Right ventricle myocardium inferior (tissue), 1 donor: ENCODE measurements around the gene RMDN3. TPM values are rescaled to one million over a fixed set of nuclear protein-coding genes. Genes with fewer than 3 reads are reported as not detected.

ENCODE experiments used
- ATAC-seq: fragments of 200-7000 bp; cut with Tn5 transposase; one replicate; pipeline ENCODE4 v1.9.1; 2020; ENCODE audit warnings: mild to moderate bottlenecking, moderate library complexity
- DNase-seq: peaks from one replicate; pipeline ENCODE4 v3.0.0; 2021; ENCODE audit errors: missing footprints
- intact Hi-C: fragments of 100-400 bp; cut with DNase I; formaldehyde crosslinking; loops from one replicate; pipeline ENCODE4 v1.11.0; 2022
- total RNA-seq: library from RNA; stranded (reverse); fragmentation: NEBNext Ultra II Directional; extraction: Animal tissue kit (Norgen Biotek cat#: 25700); gene quantifications from one replicate; pipeline ENCODE4 v1.2.1, GENCODE V29; 2021
- donor health status: DM: no; HTN: yes; CAD: no; lungs with severe emphysema.

RMDN3 gene
- total RNA-seq, 1 donor from 2014 or later, result 19.1 TPM

DNA sequence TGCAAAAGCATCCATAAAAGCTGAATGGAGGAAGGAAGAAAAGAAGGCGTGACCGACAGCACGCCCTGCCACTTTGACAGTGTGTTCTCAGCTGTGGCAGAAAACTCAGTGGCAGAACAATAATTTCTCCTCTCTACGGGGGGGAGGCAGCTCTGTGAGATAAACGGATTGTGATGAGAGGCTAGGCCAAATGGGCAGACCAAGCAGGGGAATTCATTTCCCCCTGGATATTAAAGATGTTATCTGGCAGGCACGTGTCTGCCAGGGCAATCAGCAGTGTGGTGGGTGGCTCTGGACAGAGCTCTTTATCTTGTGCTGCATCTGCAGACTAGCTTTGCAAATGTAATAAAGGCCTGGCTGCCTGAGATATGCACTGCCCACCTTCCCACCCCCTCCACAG lies 1.9 kb upstream of the RMDN3 start:
- ATAC-seq (no peak), DNase-seq (no peak)
- intact Hi-C loops, result loop anchor here (10.0 kb wide), 1 partner anchor 242 kb away; no protein-coding TSS in a partner anchor

DNA sequence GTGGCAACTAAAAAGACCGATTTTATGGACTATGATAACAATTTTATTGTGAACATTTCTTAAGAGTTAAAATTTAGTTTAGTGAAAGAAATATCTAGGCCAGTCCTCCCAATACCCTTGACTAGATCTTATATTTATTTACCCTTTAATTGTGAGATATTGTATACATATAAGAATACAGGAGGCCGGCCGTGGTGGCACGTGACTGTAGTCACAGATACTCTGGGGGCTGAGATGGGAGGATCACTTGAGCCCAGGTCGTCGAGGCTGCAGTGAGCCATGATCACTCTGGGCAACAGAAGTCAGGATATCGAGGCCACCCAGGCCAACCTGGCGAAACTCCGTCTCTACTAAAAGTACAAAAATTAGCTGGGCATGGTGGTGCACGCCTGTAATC lies 756 bp upstream of the RMDN3 start:
- intact Hi-C loops, result loop anchor here (1.0 to 10.0 kb wide), 2 partner anchors 51 to 241 kb away; partner anchors contain the start of genes DNAJC17 and ZFYVE19
- no peak for ATAC-seq
- DNase-seq, result no peak

DNA sequence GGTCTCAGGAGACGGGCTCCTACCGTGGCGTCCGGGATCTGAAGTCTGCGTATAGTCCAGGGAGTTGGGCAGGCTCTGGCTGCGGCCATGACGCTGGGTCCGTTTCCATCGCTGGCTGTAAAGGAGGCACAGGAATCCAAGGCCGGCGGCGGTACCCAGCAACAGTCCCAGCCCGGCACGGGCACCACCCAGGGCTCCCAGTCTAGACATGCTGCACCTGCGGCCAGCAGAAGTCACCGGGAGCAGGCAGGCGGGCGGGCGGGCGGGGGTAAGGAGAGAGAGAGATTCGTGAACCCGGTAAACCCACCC lies 526 bp downstream of the RMDN3 start:
- intact Hi-C loops, result loop anchor here (1.0 to 10.0 kb wide), 2 partner anchors 59 to 240 kb away; partner anchors contain the start of gene RAD51
- DNase-seq (no peak), ATAC-seq (peak; percentile 21)

DNA sequence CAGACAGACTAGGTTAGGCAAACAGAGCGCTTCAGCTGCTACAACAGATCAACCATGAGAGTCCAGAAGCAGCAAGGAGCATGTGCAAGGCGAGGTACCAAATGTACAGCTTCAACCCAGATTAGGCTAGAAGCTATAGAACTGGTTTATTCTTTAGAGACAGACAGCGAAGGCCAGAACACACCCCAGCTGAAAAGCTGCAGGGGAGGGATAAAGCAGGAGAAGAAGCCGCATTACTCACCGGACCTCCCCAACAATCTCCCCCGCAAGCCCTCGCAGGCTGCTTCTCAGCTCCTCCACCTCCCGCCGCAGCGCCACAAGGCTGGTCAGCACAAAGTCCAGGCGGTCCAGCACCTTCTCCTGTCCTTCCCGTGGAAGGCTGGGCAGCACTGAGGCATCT lies 3.3 kb downstream of the RMDN3 start:
- DNase-seq (no peak), ATAC-seq (no peak)
- intact Hi-C loops, result loop anchor here (10.0 kb wide), 1 partner anchor 237 kb away; no protein-coding TSS in a partner anchor

DNA sequence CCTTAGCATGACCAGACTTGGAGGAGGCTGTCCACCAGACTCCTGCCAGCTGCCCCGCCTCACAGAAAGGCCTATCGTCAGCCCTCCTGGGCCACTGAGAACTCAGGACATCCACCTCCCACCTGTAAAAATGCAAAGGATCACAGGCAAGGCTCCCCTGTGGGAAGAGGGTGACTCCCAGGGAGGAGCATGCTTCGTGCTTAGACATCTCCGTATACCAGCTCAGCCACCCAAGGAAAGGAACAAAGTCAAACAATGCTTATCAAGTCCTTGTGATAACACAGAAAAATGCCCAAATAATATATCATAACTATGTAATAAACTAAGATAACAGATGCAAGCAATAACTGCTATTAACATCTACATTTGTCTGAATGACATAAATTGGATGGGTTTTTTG lies 4.2 kb downstream of the RMDN3 start:
- intact Hi-C loops, result loop anchor here (10.0 kb wide), 1 partner anchor 236 kb away; no protein-coding TSS in a partner anchor
- no peak for DNase-seq
- no peak for ATAC-seq

DNA sequence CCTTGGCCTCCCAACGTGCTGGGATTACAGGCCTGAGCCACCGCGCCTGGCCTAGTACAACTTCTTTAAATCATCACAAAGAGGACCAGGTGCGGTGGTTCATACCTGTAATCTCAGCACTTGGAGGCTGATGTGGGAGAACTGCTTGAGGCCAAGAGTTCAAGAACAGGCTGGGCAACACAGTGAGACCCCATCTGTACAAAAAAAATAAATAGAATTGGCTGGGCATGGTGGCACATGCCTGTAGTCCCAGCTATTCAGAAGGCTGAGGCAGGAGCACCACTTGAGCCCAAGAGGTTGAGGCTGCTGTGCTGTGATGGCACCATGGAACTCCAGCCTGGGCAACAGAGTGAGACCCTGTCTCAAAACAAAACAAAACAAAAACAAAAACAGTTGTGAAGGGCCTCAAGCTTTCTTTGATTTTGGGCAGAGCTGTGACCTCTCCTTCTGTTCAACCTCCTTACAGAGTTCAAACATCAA lies 5.9 kb downstream of the RMDN3 start:
- ATAC-seq (no peak), DNase-seq (no peak)

DNA sequence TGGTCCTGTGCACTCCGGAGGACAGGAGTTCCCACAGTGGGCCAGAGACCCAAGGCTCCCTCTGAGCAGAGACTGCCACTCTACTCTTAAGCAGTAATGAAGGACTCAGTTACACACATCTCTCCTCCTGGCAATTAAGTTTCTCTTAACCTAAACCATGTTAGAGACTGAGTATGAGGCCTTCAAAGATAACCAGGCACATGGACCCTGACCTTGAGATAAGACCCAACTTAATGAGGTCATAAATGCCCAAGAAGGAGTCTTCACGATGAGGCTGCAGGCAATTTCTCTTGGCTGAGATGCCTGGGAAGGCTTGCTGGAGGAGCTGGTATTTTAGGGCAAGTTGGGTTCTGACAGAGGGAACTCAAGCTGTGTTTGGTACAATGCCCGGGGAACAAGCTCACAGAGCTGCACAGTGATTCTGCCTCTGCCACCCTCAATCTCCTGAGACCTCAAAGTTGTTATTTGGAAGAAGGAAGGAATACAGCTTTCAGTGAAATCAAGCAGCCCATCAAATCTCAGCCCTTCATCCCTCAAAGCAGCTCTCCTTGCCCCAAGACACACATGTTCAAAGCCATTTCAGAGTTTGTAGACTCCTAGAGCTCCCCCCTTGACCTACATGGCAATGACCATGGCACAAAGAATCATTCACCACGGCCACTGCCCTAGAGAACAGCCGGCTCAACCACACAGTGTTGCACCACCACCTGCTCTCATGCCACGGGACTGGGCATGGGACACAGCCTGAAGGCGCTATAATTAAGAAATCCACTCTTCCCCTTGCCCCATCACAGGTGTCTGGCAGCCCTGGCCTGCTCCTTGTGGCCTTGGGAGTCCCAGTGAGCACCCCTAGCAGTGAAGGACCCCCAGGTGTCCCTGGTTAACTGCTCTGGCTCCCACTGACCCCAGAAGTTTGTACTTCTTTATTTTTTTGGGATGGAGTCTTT lies 7.1 kb downstream of the RMDN3 start:
- ATAC-seq, result no peak
- intact Hi-C loops, result no loop called here
- no peak for DNase-seq

More for the DNA sequence above, 5.9 kb downstream of the RMDN3 start:
- intact Hi-C loops, result no loop called here

DNA sequence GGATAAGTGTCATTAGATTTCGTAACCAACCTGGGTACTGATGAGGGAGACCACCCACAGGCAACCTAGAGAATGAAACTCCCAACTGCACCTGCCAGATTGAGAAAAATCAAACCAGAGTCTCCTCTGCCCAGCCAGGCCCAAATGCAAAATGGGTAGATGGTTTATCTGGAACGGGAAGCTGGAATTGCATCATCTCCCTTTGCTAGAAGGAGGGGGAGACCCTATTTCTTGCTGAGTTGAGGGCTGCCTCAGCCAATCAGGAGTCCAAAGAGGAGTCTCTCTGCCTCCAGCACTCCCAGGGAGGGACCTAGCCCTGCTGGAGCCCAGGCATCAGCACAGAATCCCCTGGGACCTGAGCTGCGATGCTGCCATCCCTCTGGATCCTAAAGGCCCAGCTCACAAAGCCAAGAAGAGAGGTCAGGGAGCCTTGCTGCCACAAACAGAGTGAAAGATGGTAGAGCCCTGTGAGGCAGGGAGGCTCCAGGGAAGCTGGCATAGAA lies 8.1 kb downstream of the RMDN3 start:
- intact Hi-C loops, result no loop called here
- DNase-seq (no peak), ATAC-seq (peak; percentile 40)

DNA sequence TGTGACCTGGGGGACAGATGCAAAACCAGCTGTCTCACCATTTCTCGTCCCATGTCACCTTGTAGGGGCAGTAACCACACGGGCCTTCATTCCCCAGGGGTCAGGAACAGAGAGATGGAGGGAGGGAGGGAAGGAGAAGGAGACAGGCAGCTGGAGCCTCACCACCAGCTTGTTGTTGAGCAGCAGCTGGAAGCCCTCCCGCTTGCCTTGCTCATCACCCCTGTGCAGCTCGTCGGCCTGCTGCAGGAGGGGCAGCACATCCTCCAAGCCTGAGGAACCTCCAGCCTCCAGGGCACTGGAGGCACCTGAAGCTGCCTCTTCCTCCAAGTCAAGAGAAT lies 10.3 kb downstream of the RMDN3 start:
- ATAC-seq (no peak), DNase-seq (no peak)
- intact Hi-C loops, result no loop called here

DNA sequence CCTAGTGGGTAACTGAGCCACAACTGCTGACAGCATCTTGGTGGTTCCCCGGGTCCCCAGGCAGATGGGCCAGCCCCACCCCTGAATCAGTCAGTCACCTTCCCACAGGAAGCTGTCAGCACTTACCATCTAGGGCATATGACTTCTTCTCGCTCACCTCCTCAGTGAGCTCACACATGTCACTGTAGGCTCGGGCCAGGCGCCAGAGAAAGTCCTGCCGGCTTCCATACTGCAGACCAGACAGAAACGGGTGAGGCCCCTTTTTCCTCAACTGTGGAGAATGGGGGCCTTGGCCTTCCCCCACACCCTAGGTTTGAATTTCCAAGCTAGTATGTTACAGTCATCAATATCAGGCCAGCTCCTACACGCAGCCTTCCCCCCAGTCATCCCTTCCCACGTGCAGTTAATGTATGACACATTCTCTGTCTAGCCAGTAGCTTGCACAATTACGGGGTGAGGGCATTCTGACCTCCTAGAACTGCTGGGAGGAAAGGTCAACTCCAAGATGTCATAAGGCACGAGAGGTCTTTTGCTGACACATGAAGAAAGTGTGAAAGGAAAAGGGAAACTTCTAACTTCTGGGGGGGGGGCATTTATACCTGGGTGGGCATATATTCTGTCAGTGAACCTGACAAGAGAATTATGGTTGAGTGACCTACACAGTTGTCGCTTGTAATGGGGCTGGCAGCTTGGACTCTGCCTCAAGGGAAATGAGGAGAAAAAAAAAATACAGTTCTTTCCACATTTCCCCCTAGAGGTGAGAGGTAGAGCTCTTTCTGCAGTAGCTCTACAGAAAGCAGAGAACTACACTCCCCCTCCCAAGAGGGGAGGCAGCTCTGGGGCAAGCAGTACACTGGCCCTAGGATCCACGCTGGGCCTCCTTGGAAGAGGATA lies 10.9 kb downstream of the RMDN3 start:
- intact Hi-C loops, result no loop called here
- DNase-seq (no peak), ATAC-seq (peak; percentile 42)

DNA sequence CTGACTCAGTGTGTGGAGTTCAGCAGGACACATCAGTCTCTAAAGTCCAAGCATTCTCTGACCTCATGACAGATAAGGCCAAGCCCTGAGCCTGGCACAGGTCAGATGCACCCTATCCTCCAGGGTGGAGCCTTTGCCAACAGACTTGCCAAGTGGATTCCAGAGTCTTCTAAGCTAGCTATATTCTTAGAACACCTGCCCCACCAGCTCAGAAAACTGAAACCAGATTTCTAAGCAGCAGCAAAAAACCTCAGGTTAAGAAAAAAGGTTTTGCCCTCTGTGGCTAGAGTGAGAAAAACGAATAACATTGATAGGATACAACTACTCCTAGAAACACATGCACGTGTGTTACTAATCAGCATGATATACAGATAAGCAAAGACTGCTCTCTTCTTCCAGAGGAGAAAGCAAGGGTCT lies 11.6 kb downstream of the RMDN3 start:
- intact Hi-C loops, result no loop called here
- ATAC-seq, result no peak

DNA sequence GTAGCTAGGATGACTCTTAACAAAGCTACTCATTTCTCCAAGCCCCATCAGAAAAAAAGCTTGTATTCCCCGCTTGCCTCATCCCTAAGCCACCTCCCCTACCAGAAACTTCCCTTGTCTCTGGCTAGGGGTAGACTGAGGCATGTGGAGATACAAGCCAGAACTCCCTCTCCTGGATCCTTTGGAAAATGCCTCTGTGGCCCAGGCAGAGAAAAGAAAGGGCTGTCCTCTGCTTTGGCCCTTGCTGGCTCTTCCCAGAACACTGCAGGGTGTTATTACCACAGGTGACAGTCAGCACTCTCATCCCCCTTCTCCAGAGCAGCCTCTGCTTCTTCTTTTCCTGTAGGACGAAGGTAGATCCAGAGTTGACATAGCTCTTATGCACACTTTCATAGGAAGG lies 15.2 kb downstream of the RMDN3 start:
- intact Hi-C loops, result no loop called here

More for the DNA sequence above, 11.6 kb downstream of the RMDN3 start:
- DNase-seq, result no peak

DNA sequence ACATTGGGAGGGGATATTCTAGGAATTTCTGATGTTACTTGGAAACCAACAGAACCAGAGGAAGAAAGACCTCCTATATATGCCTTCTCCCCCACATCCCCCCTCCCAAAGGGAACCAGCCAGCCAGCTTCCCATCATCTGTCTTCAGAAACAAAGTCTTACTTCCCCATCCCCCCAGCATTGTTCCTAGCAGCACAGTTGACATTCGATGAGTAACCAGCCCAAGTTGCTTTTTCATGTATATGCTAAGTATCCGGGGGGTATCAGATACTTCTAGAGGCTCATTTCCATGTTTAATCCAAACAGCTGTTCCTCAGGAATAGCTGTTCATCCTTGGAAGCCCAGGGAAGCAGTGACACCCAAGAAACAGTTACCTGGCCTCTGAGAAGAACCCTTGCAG lies 16.0 kb downstream of the RMDN3 start:
- no peak for DNase-seq
- no peak for ATAC-seq
- intact Hi-C loops, result no loop called here

More for the DNA sequence above, 15.2 kb downstream of the RMDN3 start:
- ATAC-seq (no peak), DNase-seq (no peak)

DNA sequence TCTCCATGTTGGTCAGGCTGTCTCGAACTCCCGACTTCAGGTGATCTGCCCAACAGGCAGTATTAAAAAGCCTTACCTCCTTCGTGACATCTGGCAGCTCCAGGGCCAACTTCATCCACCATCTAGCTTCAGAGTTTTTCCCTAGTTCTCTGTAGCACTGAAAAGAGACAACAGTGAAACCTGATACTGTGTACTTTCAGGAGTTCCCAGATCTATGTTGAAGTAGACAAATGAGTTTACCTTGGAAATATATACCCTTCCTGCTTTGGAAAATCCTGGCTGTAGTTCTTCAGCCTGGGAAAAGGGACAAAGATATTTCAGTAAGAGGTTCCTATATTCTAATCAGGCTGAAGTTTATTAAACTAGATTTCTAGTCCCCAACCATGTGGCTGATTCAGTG lies 18.0 kb downstream of the RMDN3 start:
- intact Hi-C loops, result no loop called here
- DNase-seq, result no peak
- ATAC-seq, result no peak

DNA sequence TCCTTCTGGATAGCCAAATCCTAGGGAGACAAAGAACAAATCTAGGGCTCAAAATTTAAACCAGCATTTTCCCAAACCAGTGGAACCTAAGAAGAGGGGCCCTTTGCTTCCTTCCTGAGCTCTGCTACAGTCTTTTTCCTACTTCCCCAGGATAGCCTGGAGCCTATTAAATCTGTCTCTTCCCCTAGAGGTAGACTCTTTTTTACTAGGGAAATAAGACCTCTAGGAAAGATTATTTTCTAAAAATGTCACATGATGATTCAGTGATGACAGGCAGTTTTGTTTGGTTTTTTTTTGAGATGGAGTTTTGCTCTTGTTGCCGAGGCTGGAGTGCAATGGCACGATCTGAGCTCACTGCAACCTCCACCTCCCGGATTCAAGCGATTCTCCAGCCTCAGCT lies 18.5 kb downstream of the RMDN3 start:
- DNase-seq (no peak), ATAC-seq (no peak)
- intact Hi-C loops, result no loop called here

DNA sequence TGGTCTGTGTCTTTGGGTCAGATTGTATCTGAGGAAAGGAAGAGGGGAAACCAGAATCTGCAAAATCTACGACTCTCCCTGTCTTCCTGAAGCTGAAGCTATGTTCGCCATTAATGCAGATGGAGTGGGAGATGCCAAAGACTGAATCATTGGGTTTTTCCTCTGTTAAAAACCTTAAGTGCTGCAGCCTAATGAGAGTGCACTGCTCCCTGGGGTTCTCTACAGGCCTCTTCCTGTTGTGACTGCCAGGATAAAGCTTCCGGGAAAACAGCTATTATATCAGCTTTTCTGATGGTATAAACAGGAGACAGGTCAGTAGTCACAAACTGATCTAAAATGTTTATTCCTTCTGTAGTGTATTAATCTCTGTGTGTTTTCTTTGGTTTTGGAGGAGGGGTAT lies 24.0 kb downstream of the RMDN3 start:
- intact Hi-C loops, result no loop called here
- no peak for DNase-seq
- ATAC-seq, result no peak

DNA sequence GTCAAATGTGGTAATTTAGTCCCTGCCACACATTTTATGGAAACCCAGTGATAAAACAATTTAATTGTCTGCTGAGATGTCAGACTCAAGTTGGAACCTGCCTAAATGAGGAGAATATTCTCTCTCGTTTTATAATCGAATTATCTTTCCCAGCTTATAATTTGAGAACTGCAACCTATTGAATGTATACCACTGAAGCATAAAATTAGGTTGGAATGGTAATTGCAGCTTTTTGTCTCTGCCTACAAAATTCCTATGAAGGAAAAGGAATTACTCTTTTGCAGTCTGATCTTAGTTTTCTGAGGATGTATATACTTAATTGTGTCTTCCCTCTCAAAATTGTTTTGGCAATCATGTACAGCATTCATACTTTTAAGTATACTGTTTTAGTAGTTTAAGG lies 31.1 kb downstream of the RMDN3 start:
- ATAC-seq (no peak), DNase-seq (no peak)
- intact Hi-C loops, result no loop called here

DNA sequence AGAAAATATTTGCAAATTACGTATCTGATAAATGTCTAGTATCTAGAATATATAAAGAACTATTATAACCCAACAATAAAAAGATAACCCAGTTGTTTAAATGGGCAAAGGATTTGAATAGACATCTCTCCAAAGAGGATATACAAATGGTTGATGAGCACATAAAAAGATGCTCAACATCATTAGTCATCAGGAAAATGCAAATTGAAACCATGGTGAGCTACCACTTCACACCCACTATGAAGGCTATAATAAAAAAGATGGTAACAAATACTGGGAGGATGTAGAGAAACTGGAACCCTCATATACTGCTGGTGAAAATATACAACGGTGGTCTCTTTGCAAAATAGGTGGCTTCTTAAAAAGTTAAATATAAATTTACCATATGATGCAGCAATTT lies 32.1 kb downstream of the RMDN3 start:
- ATAC-seq, result no peak
- DNase-seq, result no peak
- intact Hi-C loops, result no loop called here

DNA sequence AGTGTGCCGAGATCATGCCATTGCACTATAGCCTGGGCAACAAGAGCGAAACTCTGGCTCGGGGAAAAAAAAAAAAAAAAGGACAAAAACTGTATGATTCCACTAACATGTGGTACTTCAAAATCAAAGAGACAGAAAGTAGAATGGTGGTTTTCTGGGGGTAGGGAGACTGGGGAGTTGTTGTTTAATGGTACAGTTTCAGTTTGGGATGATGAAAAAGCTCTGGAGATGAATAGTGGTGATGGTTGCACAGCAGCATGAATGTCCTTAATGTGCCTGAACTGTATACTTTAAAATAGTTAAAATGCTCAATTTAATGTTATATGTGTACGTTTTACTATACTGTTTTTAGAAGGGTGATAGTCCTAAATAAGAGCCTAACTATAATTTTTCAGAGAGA lies 32.7 kb downstream of the RMDN3 start:
- DNase-seq (no peak), ATAC-seq (no peak)
- intact Hi-C loops, result no loop called here
